IPS-18c (cell line): ENCODE results near the gene RNF13.

ENCODE experiments used
- H3K4me3 ChIP-seq: 2 replicates; pipeline ENCODE4 v1.7.0; 2013; ENCODE audit warnings: low read depth, mild to moderate bottlenecking, low read length, moderate library complexity; ENCODE audit not compliant: insufficient read depth
- H3K9me3 ChIP-seq: one replicate; pipeline ENCODE4 v1.6.1; 2013; ENCODE audit warnings: mild to moderate bottlenecking, low read length, moderate library complexity; ENCODE audit not compliant: control insufficient read depth, insufficient read depth

Gene RNF13

DNA sequence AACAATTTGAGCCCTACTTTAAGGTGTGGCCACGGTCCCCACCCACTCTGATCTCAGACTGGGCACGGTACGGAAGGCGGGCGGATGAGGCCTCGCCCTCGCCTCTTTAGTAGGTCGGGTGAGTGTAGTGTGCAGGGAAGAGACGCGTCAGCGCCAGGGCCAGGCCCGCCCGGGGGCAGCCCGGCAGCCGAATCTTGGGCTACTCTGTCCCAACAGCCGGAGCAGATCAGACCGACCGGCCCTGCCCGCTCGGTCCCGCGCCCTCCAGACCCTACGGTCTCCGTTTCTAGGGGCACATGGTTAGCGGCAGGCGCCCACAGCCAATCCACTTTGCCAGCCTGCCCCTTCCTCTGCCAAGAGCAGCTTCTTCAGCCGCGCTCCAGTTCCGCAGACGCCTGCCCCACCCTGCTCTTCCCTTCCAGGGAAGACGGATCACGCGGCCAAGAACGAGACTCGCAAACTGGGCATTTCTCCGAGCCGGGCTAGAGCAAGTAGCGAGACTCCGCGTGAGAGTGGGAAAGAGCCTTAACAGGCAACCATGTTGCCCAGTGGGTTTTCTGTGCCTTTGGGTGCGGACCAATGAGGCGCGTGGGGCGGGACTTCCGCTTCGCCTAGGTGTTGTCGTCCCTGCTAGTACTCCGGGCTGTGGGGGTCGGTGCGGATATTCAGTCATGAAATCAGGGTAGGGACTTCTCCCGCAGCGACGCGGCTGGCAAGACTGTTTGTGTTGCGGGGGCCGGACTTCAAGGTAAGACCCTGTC is at the start of gene RNF13:
TSS of gene RNF13 (plus strand) at position 610 of the 761 bp plus-strand sequence. CDS start 32,812 bp downstream, outside the sequence.
- peak within 1 kb of the TSS; percentile 72 for H3K4me3 ChIP-seq
- no peaks in the 10 kb centered on the region for H3K9me3 ChIP-seq

- H3K4me3 ChIP-seq: no peak overlapping the region
- H3K9me3 ChIP-seq: no peaks in the 10 kb centered on the region
These were observed 49.3 kb upstream of the RNF13 start for GRCh38 chr3:149763565-149764195.

DNA sequence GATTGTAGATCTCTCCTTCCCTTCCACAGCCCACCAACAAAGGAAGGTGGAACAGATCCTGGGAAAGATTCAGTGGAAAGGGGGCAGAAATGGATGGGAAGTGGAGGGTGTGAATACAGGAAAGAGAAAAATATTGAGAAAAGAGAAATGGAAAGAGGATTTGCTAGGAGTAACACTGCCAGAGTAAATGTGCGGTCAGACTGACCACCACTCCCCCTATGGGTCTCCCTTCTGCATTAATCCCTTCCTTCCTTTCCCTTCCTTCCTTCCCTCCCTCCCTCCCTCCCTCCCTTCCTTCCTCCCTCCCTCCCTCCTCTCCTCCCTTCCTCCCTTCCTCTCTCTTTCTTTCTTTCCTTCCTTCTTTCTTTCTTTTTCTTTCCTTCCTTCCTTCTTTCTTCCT is 48.7 kb upstream of the RNF13 start:
- Histone ChIP-seq H3K4me3 (no peak overlapping the region), H3K9me3 (no peaks in the 10 kb centered on the region)

DNA sequence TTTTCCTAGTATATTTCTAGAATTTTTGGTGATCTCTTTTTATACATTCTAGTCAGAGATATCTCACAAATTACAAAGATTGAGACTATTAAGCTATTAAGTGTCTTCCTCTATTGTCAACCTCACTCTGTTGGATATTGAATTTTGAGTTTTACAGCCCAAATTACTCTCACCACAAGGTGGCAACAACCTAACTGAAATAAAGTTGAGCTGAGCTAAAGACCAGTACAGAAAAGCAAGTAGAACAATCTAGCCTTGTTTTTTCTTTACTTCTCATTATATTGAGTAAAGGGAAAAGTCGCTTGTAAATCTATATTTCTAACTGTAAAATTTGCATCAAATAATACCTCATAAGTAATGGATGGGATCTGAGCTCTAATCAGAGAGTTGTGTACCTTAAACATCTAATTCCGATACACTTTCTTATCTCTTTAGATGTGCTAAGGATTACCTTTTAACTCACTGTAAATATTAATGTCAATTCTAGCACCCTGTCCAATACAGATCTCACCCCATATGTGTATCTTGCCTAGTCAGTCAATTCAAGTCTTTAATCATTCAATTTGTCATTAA is 47.2 kb upstream of the RNF13 start:
- Histone ChIP-seq H3K4me3 (no peak overlapping the region), H3K9me3 (no peaks in the 10 kb centered on the region)

DNA sequence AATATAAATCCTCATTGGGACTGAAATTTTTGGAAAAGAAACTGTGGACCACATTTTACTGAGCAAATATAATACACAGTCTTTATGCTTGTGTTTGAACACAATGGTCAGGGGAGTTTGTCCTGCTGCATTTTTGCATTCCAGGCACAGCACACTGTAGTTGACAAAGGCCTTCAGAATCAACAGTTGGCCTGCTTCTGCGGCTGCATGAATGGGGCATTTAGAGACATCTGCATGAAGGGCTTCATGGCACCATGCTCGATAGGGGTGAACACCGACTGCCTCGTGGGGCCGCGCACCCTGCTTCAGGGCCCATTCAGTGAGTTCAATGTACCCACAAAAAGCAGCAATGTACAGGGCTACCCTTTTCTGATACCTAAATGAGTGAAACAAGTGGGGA is 45.3 kb upstream of the RNF13 start:
- no peaks in the 10 kb centered on the region for H3K9me3 ChIP-seq
- H3K4me3 ChIP-seq: no peak overlapping the region

- H3K4me3 ChIP-seq: no peak overlapping the region
- no peaks in the 10 kb centered on the region for H3K9me3 ChIP-seq
These were observed 44.3 kb upstream of the RNF13 start for GRCh38 chr3:149768704-149769103.

DNA sequence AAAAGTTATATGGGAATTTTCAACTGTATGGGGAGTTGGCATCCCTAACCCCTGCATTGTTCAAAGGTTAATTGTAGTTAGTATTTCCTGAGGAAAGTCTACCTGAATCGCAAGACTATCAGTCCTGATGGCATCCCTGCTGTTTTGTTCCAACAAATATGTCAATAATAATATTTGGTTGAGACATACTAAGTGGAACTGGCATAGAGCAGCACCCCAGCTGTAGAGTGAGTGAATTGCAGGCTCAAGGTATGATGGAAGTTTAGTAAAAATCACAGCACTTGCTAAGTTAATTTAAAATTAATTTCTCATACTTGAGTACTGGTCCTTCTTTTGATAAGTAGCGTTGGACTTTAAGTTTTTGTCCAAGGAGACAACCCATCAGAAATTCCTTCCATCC is 42.8 kb upstream of the RNF13 start:
- Histone ChIP-seq H3K4me3 (no peak overlapping the region), H3K9me3 (no peaks in the 10 kb centered on the region)

GRCh38 chr3:149771652-149772271 is 41.3 kb upstream of the RNF13 start:
- Histone ChIP-seq H3K9me3 (no peaks in the 10 kb centered on the region), H3K4me3 (no peak overlapping the region)

DNA sequence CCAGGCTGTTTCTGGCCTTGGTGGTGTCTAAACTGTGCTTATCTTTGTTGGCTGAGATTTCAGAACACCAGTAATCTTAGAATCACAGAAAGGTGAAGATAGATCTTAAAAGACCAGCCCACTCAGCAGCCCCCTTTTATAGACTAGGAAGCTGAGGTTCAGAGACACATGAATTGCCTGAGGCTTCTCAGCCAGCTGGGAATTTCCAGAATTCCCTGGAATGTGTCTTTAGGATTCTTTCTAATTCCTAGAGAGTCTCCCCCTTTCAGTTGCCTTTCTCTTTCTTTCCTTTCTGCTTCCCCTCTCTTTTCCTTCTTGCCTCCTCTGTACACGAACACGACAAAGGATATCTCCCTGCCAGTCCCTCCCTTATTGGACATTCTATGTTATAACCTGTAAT is 40.2 kb upstream of the RNF13 start:
- Histone ChIP-seq H3K4me3 (no peak overlapping the region), H3K9me3 (no peaks in the 10 kb centered on the region)

GRCh38 chr3:149776170-149776569 is 36.8 kb upstream of the RNF13 start:
- no peaks in the 10 kb centered on the region for H3K9me3 ChIP-seq
- H3K4me3 ChIP-seq: no peak overlapping the region

DNA sequence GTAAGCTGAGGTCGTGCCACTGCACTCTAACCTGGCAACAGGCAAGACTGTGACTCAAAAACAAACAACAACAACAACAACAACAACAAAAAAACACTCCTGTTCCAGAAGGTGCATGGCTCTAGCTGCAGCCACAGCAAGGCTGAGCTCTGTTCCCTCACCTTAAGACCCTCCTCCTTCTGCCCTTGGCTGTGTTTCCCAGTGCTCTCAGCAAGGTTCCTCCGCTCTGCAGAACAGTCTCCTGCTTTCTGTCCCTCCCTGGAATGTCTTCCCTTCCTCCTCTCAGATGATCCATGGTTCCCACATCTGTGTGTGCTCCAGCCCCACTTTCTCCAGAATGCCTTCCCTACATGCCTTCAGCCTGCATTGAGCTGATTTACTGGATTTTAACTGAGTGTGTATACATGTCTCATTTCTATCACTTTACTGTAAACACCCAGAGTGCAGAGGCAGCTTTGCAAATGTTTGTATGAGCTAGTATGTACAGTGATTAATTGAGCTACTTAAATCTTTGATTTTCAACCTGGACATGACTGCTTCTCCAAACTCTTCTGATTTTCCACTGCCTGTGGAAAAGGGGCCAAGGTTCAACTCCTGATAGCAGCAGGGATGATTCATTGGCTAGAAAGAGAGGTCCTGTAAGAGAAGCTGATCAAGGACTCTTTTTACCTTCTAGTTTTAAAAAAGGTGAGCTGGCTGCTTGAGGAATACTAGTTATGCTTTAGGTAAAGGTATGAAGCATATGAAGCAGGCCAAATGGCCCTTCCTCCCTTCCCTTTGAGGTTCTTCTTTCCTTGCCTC is 35.4 kb upstream of the RNF13 start:
- Histone ChIP-seq H3K4me3 (no peak overlapping the region), H3K9me3 (no peaks in the 10 kb centered on the region)

GRCh38 chr3:149781211-149781610 is 31.8 kb upstream of the RNF13 start:
- no peaks in the 10 kb centered on the region for H3K9me3 ChIP-seq
- no peak overlapping the region for H3K4me3 ChIP-seq

DNA sequence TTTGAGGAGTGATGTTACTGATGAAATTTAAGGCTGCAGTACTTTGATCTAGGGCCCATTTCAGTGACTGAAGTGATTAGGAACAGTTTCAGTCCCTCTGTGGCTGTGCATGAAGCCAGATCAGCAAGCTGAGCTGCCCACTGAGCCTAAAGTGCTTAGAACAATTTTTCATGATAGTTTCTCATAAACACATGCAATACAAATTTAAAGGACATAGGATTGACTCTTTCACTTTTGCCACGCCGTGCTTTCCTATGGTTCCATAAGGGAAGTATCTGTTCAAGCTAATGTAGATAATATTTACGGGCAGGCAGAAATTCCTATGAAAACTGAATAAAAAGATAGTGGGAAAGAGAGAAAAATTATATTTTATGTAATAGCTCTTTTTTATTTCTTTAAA is 31.3 kb upstream of the RNF13 start:
- no peaks in the 10 kb centered on the region for H3K9me3 ChIP-seq
- no peak overlapping the region for H3K4me3 ChIP-seq

- Histone ChIP-seq H3K9me3 (no peaks in the 10 kb centered on the region), H3K4me3 (no peak overlapping the region)
These were observed 29.4 kb upstream of the RNF13 start for GRCh38 chr3:149783576-149783975.

DNA sequence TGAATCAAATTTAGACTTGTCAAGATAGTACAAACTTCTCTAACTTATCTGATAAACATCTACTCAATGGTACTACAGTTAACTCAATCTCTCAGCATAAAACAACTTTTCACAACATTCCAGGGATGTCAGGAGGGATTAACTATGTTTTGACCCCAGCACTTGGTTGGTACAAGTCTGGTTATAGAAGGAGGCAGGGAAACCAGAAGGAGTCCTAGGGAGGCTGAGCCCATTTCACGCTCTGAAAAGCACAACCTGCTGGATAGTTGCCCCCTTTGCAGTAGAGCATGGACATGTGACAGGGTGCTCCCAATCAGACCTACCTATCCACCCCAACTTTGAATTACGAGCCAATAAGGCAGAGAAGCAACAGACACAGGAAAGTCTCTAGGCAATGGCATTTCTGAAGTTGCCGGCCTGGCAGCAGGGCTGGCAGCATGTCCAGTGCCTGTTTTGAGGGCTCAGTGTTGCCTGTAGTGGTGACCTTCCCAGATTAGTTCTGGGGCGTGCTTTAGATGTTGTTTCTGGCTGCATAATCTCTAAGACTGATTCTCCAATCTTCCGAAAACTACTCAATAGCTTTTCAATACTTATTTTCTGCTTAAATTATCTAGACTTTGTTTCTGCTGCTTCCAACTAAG is 28.8 kb upstream of the RNF13 start:
- Histone ChIP-seq H3K4me3 (no peak overlapping the region), H3K9me3 (no peaks in the 10 kb centered on the region)

- H3K4me3 ChIP-seq: no peak overlapping the region
- no peaks in the 10 kb centered on the region for H3K9me3 ChIP-seq
These were observed 22.7 kb upstream of the RNF13 start for GRCh38 chr3:149790268-149790667.

DNA sequence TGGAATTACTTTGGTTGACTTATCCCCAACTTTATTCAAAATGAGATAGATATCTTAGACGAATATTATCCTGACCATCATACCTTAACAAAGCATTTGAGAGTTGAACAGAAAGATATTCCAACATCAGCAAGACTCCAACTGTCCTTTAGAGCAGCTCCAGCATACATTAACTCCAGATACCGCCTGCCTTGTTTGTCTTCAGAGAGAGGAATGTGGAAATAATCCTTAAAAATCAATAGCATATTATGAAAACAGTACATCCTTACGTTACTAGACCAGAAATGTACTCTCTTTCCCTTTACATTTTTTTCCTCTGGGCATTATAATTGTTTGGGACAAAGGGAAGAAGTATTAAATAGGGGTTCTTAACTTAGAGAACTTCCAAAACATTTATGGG is 22.3 kb upstream of the RNF13 start:
- Histone ChIP-seq H3K9me3 (no peaks in the 10 kb centered on the region), H3K4me3 (no peak overlapping the region)
